ENCODE data around the gene FGL2. TPM values are rescaled to one million over a fixed set of nuclear protein-coding genes. Genes with fewer than 3 reads are reported as not detected.

FGL2 gene
- total and polyA plus RNA-seq, 2 of the 4 experiments (the other 2 are of a cell fraction), result 0.32 to 1.3 TPM

GRCh38 chr7:77222819-77223218 is 23.2 kb upstream of the FGL2 start:
- BruUV-seq (replicated peaks), result no TSS peak
- ATAC-seq (ENCODE audit: low read depth) (no peak), DNase-seq (no peak)
- H2BK120ac ChIP-seq (ENCODE audit: low read depth, low read length), result no peak overlapping the region
- peaks cover 2% of the 10 kb centered on the region; the same call in 1 of the 2 replicates for H3K9me1 ChIP-seq (ENCODE audit: insufficient read depth, low read length)
- H4K8ac ChIP-seq (ENCODE audit: low read depth in 2 of 2, low read length in 2 of 2), result no peak overlapping the region
- TF ChIP-seq RAD21 (IDR thresholded peaks at IDR 0.05; ENCODE audit: low read length) (no peak), MXI1 (IDR thresholded peaks at IDR 0.05; ENCODE audit: borderline replicate concordance, low read depth, low read length) (no peak), CHD1 (IDR thresholded peaks at IDR 0.05; ENCODE audit: low read depth, low read length) (no peak), POLR2A (IDR thresholded peaks at IDR 0.05; ENCODE audit: low read depth, low read length) (no peak), SMC3 (IDR thresholded peaks at IDR 0.05; ENCODE audit: low read depth, low read length) (no peak), BHLHE40 (IDR thresholded peaks at IDR 0.05; ENCODE audit: low read depth, low read length) (no peak), MAZ (IDR thresholded peaks at IDR 0.05; ENCODE audit: borderline replicate concordance, low read depth, low read length) (no peak)
- no peak overlapping the region for H3K14ac ChIP-seq (replicated peaks; ENCODE audit: low read depth, low read length)
- ChIA-PET CTCF (interaction anchor here (0.8 kb wide), 1 partner anchor 191 kb away, joined by 3 read pairs; no protein-coding TSS in a partner anchor), POLR2A (ENCODE audit: unreplicated experiment) (no interaction called here)
- no peak overlapping the region for H2AK9ac ChIP-seq (replicated peaks; ENCODE audit: low read depth, low read length, poor library complexity)
- no peak overlapping the region for H3K18ac ChIP-seq (ENCODE audit: low read depth, low read length)
- no peak overlapping the region; the same call in 1 of the 2 replicates for H4K5ac ChIP-seq (ENCODE audit: low read depth, low read length)
- no peak overlapping the region for H2BK5ac ChIP-seq (ENCODE audit: low read depth, low read length, poor library complexity, severe bottlenecking)
- WGBS, 2 experiments (ENCODE audit: extremely low coverage in 2 of 2, insufficient read length in 1 of 2), result no CpG with 5 or more reads among the region's 4 CpGs
- no peaks in the 10 kb centered on the region for H3K36me3 ChIP-seq (ENCODE audit: control insufficient read depth, insufficient read depth, low read length)
- intact Hi-C loops (cut with micrococcal nuclease), result no loop called here
- H3K4ac ChIP-seq (ENCODE audit: low read depth, low read length), result no peak overlapping the region
- no peak overlapping the region for H3K23ac ChIP-seq (ENCODE audit: low read depth, low read length)
- H3K9ac ChIP-seq (ENCODE audit: low read depth, low read length), result no peak overlapping the region
- no peaks in the 10 kb centered on the region for H4K20me1 ChIP-seq (ENCODE audit: insufficient read depth, low read length)
- in situ Hi-C loops (cut with MboI; ENCODE audit: low sequenced_read_pairs), result no loop called here
- H3K56ac ChIP-seq (ENCODE audit: extremely low read depth, insufficient read depth, low read length), result no peak overlapping the region
- peaks cover 4% of the 10 kb centered on the region for H3K4me1 ChIP-seq (ENCODE audit: control insufficient read depth, insufficient read depth, low read length)
- no peak overlapping the region for H2AFZ ChIP-seq (replicated peaks; ENCODE audit: low read length, poor library complexity)
- no peak overlapping the region for H3K4me3 ChIP-seq (ENCODE audit: insufficient read depth, low read depth, low read length)
- no peaks in the 10 kb centered on the region for H3K79me1 ChIP-seq (ENCODE audit: low read depth in 1 of 2, low read length in 2 of 2)
- no peak overlapping the region for H2BK20ac ChIP-seq (ENCODE audit: low read depth, low read length)
- dilution Hi-C loops (cut with HindIII; ENCODE audit: low sequenced_read_pairs, unreplicated experiment), result no loop called here
- no peak overlapping the region; the same call in 2 of the 3 replicates for H2BK15ac ChIP-seq (ENCODE audit: low read depth, low read length)
- no peak overlapping the region for H4K91ac ChIP-seq (ENCODE audit: insufficient read depth, low read depth, low read length)
- H3K4me2 ChIP-seq (ENCODE audit: low read depth, low read length), result no peak overlapping the region
- H3K27me3 ChIP-seq (ENCODE audit: control insufficient read depth, insufficient read depth, low read length), result no peaks in the 10 kb centered on the region
- no peaks in the 10 kb centered on the region for H3K9me3 ChIP-seq (ENCODE audit: control insufficient read depth, insufficient read depth, low read length)
- H2AK5ac ChIP-seq (ENCODE audit: low read depth, low read length), result no peak overlapping the region
- no peak overlapping the region for H3K27ac ChIP-seq (ENCODE audit: insufficient read depth, low read length)

All from IMR-90 (cell line).